NCI-H510A treated with DMSO at 0.1 percent for 48 hours (cell line): ENCODE data around the gene BDKRB2.

Experiments used
- DNase-seq: peaks from one replicate; lab custom pipeline; 2025; lab: John Stamatoyannopoulos, UW

The BDKRB2 gene

GRCh38 chr14:96204151-96205058, at the start of gene BDKRB2:
BDKRB2 (plus strand) TSS chr14:96204839; CDS start chr14:96237108, 32,269 bp downstream.
- DNase-seq = peak; percentile 91

- DNase-seq = no peak
Measured at GRCh38 chr14:96154900-96155299, 49.7 kb upstream of the BDKRB2 start.

- no peak for DNase-seq
Measured at GRCh38 chr14:96156804-96157760, 47.6 kb upstream of the BDKRB2 start.

DNA sequence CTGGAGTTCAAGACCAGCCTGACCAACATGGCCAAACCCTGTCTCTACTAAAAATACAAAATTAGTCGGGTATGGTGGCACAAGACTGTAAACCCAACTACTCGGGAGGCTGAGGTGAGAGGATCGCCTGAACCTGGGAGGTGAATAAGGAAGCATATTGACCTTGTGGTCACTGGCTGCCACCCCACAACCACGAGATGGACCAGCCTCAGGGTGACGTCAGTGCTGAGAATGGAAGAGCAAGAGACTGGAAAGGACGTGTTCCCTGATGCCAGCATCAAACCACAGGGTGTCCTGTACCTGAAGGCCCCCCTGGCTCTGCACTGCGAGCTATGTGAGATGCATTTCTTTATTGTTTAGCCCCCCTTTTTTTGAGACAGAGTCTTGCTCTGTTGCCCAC, 45.9 kb upstream of the BDKRB2 start:
- DNase-seq = no peak

DNA sequence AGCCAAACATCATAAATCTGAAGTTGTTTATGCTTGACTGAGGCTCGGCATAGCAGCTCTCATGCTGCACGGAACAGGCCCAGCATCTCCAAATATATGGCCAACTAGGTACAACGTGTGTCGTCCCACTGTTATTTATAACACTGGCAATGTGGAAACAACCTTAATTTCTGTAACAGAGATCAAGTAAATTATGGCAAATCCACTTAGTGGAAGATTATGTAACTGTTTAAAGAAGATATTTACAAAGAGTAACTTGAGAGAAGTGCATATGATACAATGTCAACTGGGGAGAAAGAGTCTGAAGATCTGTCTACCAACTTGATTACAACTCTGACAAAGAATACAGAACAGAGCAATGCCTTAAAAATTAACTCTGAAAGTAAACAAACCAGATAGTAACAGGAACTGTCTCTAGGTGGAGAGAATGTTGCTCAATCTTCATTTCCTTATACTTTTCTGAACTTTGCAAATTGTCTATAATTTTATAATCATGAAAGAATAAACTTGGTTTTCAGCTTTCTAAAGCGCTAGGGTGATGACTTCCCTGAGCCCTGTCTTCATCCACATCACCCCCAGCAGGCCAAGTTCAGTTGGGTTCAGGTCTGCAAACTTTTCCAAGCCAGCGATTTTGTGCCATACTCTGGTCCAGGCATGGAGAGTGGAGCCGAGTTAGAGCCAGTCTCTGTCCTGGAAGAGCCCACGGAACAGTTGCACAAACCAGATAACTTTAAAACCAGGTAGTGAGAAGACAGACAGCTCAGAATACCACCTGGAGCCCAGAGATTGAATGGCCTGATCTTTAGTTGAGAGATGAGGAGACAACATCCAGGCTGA, 44.3 kb upstream of the BDKRB2 start:
- no peak for DNase-seq

DNA sequence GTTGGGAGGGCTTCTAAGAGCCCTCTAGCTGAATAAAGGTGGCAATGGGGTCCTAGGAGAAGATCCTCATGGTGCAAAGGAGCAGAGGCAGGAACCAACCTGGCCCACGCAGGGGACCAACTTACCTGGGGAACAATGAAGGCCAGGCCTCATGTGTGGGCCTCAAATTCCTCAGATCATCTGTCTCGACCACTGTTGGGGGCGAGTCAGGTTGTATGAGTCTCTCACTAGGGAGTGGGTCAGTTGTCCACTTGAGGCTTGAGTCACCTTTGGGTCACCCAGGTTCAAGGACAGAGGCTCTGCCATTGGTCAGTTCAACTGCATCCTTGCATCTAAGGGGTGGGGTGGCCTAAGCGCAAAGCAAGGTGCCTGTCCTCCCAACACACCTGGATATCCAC, 43.7 kb upstream of the BDKRB2 start:
- no peak for DNase-seq

- no peak for DNase-seq
Measured at GRCh38 chr14:96161636-96162035, 43.0 kb upstream of the BDKRB2 start.

DNA sequence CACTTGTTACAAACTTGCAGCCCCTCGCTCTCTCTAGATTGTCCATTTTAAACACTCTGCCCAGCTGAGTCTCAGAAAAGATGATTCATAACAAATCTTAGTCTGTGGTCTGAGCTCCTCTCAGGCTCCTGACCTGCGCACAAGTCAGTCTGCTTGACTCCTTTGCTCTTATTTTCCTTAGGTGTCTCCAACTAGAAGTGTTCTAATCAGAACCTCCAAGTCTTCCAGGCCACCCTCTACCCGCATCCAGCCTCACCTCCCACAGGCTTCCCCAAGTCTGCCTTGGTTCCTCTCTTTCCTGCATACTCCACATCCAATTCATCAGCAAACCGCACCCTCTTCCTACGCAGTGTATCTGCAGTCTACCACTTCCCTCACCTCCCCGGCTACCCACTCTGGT, 42.4 kb upstream of the BDKRB2 start:
- no peak for DNase-seq

DNA sequence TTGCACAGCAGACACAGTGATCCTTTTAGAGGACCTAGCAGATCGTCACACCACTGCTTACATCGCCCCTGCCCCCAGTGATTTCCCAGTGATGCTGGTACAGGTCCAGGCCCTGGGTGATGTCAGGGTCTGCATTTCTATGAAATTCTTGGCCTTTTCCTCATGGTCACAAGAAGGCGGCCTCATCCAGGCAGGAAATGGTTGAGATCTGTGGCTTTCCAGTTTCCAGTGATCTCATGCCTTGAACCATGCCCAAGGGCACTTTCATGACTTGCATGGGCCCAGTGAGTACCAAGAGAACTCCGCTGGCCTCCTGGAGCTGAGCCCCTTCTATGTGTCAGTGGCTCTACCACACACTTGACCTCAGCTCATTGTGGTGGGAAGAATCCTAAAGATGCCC, 41.9 kb upstream of the BDKRB2 start:
- DNase-seq = no peak

DNA sequence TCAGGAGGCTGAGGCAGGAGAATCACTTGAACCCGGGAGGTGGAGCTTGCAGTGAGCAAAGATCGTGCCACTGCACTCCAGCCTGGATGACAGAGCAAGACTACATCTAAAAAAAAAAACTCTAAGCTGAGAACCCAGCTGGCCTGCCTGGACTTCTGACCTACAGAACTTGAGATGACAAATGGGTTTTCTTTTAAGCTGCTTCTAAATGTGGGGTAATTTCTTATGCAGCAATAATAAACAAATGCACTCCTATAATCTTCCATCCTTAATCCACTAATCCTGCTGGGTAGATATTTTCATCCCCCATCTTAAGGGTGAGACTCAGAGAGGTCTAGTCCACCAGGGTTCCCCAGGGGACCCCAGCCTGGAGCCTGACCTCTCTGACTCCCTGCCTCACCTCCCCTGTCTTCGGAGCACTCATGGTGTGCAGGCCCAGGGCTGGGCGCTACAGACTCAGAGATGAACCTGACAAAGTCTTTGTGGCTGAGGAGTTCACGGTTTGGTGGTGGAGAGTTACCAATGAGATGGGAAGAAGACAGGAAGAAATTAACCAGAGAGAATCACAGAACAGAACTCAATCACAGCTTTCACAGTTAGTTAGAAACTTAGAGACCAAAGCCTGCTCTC, 39.7 kb upstream of the BDKRB2 start:
- no peak for DNase-seq

DNA sequence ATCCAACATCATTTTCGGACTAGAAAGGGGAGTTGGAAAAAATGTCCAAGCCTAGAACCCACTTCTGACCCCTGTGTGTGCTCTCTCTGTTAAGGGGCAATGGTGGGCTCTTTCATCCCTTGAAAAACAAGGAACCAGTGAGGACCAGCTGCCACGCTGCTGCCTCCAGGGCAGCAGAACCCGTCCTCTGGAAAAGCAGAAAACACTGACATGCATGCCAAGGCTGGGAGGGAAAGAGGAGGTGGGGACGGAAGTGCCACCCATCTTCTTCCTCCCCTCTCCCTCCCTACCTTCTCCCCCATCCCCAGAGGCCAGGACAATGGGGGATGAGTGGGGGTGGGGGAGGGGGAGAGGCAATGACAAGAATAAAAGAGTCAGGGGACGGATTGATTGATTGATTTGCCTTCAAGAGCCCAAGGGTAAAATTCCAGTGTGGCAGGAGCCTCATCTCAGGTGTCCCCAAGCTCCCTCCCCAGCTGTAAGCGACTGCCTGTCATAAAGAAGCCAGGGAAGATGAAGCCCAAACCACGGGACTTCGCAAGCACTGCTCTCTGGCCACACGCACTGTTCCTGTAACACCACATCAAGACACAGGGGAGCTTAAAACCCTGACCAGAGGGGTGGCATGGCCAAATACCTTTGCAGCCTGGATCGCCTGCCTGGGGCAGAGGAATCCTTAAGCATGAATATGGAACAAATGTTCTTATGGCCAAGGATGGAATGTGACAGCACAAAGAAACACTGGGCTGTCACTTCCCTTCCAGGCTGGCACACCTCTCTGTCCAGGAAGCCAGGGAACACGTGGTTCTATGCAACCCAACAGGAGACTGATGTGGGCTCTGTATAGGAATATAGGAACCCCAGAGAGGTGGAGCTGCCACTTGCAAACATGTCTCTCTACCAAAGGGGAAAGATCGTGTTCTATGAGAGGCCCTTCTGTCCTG, 38.9 kb upstream of the BDKRB2 start:
- no peak for DNase-seq

DNA sequence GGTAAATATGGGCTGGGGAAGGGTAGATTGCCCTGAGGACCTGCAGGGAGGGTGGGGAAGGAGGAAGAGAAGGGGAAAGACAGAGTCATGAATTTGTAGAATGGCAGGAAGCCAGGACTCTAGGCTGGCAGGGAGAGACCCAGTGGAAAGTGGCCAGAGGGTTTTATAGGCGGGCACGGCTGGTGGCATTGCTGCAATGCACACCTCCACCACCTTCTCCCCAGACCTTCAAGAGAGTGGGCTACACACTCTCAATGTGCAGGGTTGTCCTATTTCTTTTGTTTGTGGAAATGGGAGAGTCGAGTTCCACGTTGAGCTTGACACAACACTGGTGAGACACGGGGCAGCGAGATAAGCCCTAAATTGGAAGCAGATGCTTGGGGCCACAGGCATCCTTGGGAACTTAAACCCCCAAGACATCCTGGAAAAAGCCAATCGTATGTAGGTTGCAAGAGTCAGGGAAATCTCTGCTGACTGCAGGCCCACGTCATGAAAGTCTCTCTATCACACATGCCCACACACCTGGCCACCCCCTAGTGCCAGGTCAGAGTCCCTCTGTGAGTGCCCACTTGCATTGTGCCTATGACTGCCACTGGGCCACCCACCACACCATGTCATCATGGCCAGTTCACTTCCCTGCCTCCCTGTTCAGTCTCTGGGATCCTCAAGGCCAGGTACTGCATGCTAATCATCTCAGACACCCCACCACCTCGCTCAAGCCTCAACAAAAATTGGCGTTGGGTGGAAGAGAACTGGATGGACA, 38.0 kb upstream of the BDKRB2 start:
- DNase-seq = no peak

DNA sequence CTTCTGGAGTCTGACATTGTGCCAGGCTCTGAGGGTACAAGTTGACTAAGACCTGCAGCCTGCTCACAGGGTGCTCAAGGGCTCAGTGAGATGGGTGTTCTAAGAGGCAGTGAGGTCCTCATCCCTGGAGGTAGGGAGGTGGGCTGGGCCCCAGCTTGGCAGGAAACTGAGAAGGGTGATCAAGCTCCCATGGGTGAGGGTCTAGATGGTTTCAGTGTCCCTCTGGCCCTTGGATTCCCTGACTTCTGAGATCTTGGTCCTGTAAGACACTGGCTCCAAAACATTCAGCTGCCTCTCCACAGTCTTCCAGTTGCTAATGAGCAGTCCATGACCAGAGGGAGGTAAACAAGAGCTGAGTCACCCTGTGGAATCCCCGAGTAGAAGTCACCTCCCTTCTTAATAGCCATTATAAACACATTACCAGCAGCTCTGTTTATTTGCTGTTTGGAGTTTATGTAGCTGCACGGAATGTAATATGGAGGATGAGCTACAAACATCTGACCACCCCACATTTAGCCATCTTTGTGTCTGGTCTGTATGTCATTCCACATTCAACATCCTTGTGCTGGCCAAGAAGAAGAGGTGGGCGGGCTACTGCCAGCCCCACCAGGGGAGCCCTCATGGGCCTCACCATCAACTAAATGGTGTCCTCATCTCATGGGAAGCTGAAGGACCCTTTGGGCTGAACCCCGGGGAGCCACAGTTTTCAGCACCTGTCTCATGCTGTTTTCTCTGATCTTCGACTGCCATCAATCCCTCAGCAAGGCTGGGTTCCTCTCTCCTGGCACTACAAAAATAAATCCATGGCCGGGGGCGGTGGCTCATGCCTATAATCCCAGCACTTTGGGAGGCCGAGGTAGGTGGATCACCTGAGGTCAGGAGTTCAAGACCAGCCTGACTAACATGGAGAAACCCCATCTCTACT, 37.2 kb upstream of the BDKRB2 start:
- DNase-seq = peak; percentile 9

- no peak for DNase-seq
Measured at GRCh38 chr14:96168581-96168980, 36.1 kb upstream of the BDKRB2 start.

GRCh38 chr14:96170961-96171592, 33.6 kb upstream of the BDKRB2 start:
- no peak for DNase-seq

GRCh38 chr14:96173636-96174475, 30.8 kb upstream of the BDKRB2 start:
- no peak for DNase-seq

- no peak for DNase-seq
Measured at GRCh38 chr14:96176275-96176674, 28.4 kb upstream of the BDKRB2 start.
